OCI-M1 (cell line): ENCODE data around the gene BEX4.
"Not testable (repeated sequence)": the region's sequence is repeated elsewhere in the genome, so short reads cannot be mapped to it uniquely, and the experiment has no call there.

Experiments
- DNase-seq: peaks from one replicate; lab custom pipeline; 2025; lab: John Stamatoyannopoulos, UW

Gene BEX4, protein sequence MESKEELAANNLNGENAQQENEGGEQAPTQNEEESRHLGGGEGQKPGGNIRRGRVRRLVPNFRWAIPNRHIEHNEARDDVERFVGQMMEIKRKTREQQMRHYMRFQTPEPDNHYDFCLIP

DNA sequence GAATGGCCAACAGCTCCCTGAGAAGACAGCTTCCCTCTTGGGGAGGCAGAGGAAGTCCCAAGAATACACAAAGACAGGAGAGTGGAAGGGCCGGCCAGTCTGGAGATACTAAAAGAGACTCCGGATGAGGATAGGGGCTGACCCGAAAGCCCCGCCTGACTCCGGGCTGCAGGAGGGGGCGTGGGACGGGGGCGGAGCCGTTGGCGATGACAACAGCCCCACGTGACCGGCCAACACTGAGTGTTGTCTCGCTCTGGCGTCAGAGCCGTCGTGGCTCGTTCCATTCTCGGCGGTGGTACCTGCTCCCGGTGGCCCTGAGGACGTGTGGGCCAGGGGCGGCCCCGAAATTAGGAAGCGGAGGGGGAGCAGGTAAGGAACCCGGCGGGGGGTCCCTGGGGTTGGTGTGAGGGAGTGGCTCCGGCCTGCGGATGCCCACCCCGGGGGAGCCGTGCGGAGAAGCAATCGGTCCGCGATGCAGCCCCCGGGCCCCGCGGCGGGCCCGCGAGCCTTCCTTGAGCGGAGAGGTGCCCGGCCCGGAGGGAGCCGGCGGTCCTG, at the start of gene BEX4:
Gene BEX4, plus strand, starts transcription at position 239 of the 555 bp plus-strand sequence. CDS start 1,046 bp downstream, outside the sequence.
- peak; percentile 92 for DNase-seq

DNA sequence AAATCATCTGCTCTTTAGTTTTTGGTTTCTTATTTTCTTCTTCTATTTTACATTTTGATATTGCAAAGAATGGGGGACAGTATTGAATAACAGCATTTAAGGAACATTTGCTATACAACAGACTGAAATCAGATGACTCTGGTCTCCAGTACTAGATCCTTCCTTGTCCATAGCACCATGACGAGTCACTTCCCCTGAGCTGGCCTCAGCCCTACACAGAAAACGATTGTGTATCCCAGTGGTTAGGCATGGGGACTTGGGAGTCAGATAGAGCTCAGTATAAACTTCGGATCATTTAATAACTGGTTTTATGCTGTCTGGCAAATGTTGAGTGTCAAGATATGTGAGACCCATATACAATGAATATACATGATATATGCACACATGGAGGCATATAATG, 44.7 kb upstream of the BEX4 start:
- DNase-seq, result no peak

DNA sequence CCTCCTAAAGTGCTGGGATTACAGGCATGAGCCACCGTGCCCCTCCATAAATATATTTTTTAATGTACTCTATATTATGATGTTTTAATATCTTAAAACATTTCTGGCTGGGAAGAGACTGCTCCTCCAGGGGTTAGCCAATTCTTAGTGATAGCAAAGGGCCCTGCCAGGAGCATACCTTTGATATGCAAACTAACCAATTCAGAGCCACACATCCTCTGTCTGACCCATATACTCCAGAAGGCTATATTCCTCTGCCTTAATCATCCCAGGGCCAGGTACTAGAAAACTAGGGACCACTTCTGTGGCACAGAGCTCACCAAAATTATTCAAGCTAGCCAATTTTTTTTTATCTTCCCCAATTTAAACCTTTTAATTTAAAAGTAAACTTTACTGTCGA, 43.6 kb upstream of the BEX4 start:
- DNase-seq, result no peak

DNA sequence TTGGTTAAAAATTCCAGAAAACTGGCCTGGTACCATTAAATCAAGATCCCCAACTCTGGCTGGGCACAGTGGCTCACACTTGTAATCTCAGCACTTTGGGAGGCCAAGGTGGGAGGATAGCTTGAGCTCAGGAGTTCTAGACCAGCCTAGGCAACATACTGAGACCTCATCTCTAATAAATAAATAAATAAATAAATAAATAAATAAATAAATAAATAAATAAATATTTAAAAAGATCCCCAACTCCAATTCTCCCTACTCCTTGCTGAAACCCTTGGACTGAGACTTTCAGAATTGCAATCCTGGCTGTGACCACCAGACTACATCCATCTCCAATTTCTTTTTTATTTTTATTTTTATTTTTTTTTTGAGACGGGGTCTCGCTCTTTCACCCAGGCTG, 39.7 kb upstream of the BEX4 start:
- DNase-seq, result not testable (repeated sequence)

DNA sequence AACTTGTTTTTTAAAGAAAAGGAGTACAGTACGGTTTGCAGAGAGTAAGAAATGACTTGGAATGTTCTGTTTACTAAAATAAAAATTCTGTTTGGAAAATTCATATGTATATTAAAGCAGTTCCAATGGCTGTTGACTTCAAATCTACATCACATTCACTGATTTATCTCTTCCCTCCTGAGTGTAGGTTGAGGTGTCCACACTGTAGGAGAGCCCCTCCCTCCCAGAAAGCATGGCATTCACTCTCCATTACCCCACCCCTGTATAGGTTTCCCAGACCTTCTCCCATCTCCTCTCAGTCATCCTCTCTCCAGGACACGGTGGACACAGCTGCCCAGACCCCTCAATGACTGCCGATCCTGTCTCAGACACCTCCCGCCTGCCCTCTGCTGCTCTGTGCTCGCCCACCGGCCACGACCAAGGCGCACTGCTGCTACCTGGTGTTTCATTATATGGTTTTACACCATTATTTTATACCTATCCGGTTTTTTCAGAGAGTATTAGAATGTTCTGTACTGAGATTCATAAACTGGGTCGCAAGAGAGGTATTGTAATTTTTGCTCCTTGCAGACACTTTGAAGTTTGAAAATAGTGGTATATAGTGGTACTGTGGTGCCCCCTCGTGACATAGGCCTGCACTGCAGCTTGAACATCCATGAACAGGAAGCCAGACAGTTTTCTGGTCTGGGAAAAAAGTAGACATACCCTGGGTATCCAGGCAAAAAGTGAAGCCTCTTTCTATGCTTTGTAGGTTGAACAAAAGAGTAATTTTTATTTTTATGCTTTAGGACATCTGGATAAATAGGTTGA, 38.8 kb upstream of the BEX4 start:
- DNase-seq, result peak; percentile 77

DNA sequence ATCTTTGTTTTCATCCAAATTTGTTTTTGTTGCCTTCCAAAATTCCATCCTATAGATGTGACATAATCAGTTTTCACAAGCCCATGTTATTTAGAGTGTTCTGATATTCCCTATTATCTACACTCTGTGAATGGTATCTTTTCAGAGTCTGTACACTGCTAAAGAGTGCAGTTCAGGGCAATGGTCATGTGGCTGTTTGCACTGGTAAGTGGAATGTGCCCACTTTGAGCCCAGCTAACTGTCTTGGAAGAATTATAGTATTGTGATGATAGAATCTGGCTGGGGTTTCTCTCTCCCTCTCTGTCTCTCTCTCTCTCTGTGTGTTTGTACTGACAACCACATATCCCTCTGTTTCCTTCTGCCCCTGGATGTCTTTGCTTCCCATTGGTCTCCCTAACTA, 37.4 kb upstream of the BEX4 start:
- no peak for DNase-seq

DNA sequence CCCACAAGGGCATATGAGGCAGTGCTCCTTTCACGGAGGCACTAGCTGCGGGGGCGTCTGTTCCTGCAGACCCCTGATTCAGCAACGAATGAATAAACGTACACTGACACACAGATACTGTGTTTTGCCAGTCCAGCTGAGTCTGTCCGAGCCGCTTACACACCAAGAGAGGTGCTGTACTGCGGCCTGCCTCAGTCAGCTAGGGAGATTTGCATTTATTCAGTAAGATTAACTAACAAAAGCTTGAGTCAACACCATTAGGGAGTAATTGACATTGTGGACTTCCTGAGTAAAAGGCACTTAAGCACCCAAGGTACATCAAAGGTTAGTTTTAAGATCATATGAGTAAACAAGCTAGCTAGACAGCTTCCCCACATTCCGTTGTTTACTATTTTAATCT, 31.0 kb upstream of the BEX4 start:
- DNase-seq, result no peak

DNA sequence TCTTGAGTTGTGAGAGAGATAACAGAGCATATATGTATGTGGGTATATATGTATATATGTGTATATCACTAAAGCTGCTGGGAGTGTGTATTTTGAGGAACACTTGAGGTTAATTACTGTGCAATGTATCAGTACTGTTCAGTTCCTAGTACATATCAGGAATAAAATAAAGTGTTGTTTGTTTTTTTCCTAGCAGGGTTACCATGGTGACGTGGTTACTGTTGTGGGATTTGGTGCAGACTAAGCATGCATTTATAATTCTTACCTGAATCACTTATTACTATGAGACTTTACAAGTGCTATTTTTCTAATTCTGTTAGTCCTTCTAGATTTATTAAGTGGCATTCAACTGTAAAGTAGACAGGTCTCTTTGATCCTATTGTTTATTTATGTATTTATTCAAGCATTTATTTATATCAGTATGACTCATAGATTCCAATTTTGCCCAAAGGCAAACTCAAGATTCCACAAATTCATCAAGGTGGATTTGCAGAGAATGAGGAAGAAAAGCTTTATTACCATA, 26.9 kb upstream of the BEX4 start:
- DNase-seq, result no peak

DNA sequence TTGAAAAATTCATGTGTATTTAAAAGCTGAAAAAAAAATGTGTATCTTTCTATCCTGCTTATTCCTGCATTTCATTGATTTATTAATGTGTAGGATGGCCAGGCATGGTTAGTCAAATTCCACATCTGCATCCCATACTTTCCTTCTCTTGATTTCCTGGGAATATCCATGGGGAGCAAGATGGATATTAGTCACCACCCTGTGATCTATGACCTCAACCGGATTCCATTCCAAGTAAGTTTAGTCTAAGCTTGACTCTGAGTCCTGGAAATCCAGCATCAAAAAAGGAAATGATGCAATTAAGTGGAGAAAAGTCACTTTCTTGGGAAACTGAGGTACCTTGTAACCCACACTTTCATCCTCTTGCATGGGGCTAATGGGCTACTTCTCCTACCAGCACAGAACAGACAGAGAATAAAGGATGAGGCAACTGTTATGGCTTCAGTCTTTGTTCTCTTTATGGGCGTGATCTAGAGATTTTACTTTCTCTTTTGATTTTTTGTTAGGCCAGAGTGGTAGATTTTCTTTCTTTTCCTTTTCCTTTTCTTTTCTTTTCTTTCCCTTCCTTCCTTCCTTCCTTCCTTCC, 17.1 kb upstream of the BEX4 start:
- peak; percentile 36 for DNase-seq

DNA sequence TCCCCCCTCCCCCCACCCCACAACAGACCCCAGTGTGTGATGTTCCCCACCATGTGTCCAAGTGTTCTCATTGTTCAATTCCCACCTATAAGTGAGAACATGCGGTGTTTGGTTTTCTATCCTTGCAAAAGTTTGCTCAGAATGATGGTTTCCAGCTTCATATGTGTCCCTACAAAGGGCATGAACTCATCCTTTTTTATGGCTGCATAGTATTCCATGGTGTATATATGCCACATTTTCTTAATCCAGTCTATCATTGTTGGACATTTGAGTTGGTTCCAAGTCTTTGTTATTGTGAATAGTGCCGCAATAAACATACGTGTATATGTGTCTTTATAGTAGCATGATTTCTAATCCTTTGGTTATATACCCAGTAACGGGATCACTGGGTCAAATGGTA, 16.2 kb upstream of the BEX4 start:
- DNase-seq, result not testable (repeated sequence)

DNA sequence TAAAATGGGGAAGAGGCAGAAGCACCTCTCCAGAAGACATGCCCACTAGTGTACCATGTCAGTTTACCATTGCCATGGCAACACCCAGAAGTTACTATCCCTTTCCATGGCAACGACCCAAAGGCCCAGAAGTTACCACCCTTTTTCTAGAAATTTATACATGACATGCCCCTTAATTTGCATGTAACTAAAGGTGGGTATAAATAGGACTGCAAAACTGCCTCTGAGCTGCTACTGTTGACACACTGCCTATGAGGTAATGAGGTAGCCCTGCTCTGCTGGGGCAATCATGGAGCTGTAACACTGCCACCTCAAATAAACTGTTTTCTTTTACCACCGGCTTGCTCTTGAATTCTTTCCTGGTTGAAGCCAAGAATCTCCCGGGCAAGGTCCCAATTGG, 13.9 kb upstream of the BEX4 start:
- DNase-seq, result no peak

DNA sequence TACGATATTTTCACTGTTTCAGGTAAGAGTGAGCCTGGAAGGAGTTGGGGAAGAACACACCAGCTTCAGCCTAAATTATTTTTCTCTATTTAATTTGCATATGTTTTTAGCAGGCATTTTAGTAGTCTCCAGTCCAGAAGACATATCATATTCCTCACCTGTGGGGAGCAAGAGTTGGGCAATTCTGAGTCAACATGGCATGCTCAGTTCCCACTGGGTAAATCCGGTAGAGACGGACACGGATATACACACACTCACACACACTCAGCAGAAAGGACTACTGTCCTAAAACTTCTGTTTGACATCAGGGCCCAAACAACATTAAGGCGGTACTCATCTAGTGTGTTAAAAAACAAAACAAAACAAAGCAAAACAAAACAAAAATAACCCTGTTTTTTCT, 4.9 kb upstream of the BEX4 start:
- DNase-seq, result no peak

DNA sequence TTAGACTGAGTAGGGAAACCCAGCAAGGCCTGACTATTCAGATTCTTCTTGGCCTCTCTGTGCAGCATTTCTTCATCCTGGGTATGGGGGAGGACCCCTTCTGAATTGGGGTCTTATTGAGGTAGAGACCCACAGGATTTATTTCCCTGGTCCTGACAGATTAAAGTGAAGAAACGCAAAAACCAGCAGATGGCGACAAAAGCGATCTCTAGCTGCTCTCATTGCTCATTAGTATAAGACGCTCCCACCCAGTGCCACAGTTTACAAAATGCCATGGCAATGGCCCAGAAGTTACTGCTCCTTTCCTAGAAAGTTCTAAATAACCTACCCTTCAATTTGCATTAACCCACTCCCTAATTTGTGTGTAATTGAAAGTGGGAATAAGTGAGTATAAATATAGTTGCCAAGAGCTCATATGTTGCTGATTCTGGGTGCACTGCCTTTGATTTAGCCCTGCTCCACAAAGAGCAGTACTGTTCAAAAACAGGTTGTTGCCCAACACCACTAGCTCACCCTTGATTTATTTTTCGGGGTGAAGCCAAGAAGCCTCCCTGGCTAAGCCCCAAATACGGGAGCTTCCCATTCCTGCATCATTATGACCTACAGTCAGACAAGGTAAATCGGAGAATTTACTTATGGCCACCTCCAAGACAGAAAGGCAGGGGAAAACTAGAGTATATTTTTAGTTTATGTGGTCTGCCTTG, 3.7 kb upstream of the BEX4 start:
- DNase-seq, result peak; percentile 75

DNA sequence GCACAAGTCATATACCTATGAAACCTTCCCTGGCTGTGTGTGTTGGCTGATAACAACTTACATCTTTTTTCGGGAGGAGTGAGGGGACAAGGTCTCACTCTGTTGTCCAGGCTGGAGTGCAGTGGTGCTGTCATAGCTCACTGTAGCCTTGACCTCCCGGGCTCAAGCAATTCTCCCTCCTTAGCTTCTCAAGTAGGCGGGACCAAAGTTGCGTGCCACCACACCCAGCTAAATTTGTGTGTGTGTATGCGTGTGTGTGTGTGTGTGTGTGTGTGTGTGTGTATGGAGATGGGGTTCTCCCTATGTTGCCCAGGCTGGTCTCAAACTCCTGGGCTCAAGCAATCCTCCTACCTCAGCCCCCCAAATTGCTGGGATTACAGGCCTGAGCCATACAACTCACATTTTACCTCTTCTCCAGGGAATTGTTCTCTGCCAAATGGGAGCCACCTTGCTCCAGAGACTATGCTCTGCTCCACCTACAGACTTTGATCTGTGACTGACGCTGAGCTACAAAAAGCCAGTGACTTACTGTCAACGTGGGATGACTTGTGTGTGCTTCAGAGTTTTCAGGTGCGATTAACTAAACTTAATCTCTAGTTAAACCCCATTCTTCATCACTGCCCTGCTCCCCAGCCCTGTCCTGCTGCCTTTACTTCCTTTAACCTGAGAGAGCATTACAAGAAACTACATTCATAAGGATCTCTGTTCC, 2.0 kb upstream of the BEX4 start:
- DNase-seq, result no peak

DNA sequence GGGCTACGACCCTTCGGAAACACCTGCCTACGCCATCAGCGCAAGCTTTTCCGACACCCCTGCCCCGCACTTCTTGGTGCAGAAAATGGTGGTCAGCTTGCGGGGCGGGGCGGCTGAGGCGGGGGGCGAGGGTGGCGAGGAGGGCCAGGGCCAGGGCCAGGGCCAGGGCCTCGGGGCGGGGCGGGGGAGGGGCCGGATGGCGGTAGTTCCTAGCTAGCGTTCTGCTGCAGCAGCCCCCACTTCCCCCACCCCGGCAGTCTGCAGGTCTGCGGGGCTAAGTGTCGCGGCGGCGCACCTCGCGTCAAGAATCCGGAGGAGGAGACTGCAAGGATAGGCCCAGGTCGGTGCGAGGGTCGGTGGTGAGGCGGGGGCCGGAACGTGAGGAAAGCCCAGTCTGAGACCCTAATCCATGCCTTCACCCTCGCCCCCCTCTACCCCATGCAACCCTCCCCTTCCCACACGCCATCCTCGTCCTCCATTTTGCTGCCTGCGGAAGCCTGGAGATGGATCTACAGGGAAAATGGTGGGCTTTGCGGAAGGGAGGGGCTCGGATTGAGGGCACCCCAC, 600 bp downstream of the BEX4 start:
- peak; percentile 71 for DNase-seq

DNA sequence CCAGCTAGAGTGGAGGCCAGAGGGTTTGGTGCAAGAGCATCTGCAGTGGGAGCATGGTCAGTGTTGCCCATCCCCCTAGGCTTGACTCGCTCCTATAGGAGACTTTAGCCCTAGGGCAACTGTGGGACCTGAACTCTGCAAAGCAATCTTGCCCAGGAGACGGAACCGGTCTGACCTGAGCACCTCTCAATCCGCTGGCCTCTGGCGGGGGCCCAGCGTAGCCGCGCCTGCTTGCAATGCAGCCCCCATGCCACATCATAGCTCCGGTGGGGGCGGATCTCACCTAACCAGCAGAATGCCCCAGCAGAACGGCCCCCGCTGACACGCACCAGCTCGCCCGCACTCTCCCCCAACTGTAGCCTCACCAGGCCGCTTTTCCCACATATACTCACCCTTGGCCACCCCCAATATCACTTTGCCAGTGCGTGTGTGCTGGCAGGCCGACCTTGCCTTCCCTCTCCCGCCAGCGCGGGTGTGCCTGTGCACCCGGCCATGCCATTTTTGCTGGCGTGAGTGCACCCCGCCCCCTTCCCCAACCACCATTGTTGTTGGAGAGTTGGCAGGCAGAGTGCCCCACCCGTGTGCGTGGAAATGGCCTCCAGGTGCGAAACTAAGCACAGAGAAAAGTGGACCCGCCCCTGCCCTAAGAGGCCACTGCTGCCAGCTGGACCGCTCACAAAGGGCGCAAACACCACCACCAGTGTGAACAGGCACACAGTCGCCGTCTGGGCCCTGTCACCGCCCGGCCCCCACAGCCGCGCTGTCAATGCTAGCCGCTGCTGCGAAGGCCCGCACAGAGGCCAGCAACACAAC, 5.8 kb downstream of the BEX4 start:
- DNase-seq, result no peak

DNA sequence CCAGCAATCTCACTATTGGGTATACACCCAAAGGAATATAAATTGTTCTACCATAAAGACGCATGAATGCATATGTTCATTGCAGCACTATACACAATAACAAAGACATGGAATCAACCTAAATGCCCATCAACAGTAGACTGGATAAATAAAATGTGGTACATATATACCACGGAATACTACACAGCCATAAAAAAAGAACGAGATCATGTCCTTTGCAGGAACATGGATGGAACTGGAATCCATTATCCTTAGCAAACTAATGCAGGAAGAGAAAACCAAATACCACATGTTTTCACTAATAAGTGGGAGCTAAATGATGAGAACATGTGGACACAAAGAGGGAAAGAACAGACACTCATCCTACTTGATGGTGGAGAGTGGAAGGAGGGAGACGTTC, 11.0 kb downstream of the BEX4 start:
- DNase-seq, result not testable (repeated sequence)

DNA sequence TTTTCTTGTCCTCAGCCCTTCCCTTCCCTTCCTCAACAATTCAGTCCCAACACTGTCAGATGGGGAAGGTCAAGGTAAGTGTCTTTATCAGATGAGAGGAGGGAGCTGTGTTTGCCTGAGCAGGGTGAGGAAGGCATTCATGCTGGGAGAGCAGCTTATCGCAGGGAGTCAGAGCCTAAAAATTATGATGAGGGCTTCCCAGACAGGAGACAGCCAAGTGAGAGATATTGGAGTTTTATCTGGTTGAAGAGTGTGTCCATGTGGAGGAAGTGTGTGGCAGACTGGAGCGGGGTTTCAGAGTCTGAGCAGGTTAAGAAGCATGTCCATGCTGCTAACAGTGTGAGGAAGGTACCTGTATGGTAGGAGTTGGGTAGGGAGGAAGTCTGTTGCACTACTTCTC, 18.4 kb downstream of the BEX4 start:
- peak; percentile 23 for DNase-seq

DNA sequence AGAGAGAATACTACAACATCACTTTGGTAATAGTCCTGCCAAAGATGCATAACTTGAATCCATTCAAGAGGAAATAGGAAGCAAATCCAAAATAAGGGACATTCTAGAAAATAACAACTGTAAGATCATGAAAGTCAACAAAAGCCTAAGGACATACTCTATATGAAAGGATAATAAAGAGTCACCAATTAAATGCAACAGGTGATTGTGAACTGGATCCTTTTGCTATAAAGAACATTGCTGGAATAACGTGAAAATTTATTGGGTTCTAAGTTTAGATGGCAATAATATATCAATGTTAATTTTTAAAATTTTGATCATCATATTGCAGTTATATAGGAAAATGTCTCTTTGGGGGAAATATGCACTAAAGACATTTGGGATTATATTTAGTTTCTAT, 20.0 kb downstream of the BEX4 start:
- DNase-seq, result no peak

DNA sequence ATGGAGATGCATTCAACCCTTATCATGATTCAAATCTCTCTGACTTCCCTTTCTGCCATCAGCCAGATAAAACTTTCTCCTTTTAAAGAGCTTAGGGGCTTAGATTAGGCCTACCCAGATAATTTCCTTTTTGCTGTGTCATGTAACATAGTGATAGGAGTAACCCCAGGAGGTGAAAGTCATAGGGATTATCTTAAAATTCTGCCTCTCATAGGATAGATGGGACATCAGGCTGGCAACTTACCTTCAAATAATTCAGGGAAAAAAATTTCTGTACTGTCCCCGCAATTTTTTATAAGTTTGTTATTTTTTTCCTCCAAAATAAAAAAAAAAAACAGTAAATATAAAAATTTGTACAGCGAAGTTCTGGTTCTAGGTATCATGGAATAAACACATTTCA, 20.7 kb downstream of the BEX4 start:
- DNase-seq, result peak; percentile 79
